Measurements from ENCODE around the gene TEX264.

GRCh38 chr3:51734572-51734907 is 63.5 kb downstream of the TEX264 start:
- TF ChIP-seq CTCF (conservative IDR thresholded peaks at IDR 0.05): no peak
- TF ChIP-seq ZFX (IDR thresholded peaks at IDR 0.05): no peak

Data from C4-2B (cell line).